GM10847 (cell line): ENCODE data around the gene ELOVL4.

ENCODE experiments used
- POLR2A ChIP-seq: IDR thresholded peaks from 2 replicates; pipeline ENCODE4 v1.6.1; 2011; ENCODE audit not compliant: insufficient read length; ENCODE audit errors: extremely low read depth

ELOVL4 gene

GRCh38 chr6:79943133-79943532 lies 4.2 kb downstream of the ELOVL4 start:
- TF ChIP-seq POLR2A, result no peak

GRCh38 chr6:79941489-79942151 lies 5.7 kb downstream of the ELOVL4 start:
- no peak for TF ChIP-seq POLR2A

- no peak for TF ChIP-seq POLR2A
Measured at GRCh38 chr6:79928478-79928998, 18.8 kb downstream of the ELOVL4 start.

- no peak for TF ChIP-seq POLR2A
Measured at GRCh38 chr6:79927758-79928157, 19.6 kb downstream of the ELOVL4 start.

GRCh38 chr6:79923270-79923669 lies 24.1 kb downstream of the ELOVL4 start:
- TF ChIP-seq POLR2A, result no peak

- no peak for TF ChIP-seq POLR2A
Measured at GRCh38 chr6:79922018-79922417, 25.3 kb downstream of the ELOVL4 start.

- no peak for TF ChIP-seq POLR2A
Measured at GRCh38 chr6:79913369-79913768, 34.0 kb downstream of the ELOVL4 start.

GRCh38 chr6:79911992-79912391 lies 35.4 kb downstream of the ELOVL4 start:
- no peak for TF ChIP-seq POLR2A

GRCh38 chr6:79909517-79909916 lies 37.8 kb downstream of the ELOVL4 start:
- no peak for TF ChIP-seq POLR2A

- TF ChIP-seq POLR2A, result no peak
Measured at GRCh38 chr6:79902046-79902445, 45.3 kb downstream of the ELOVL4 start.

GRCh38 chr6:79898076-79898475 lies 49.3 kb downstream of the ELOVL4 start:
- TF ChIP-seq POLR2A, result no peak

GRCh38 chr6:79896075-79896449 lies 51.3 kb downstream of the ELOVL4 start:
- TF ChIP-seq POLR2A, result no peak

GRCh38 chr6:79895382-79896074 lies 51.8 kb downstream of the ELOVL4 start:
- no peak for TF ChIP-seq POLR2A

GRCh38 chr6:79894939-79895338 lies 52.4 kb downstream of the ELOVL4 start:
- TF ChIP-seq POLR2A, result no peak

GRCh38 chr6:79888587-79888986 lies 58.8 kb downstream of the ELOVL4 start:
- no peak for TF ChIP-seq POLR2A

GRCh38 chr6:79878142-79878748 lies 69.1 kb downstream of the ELOVL4 start:
- no peak for TF ChIP-seq POLR2A

GRCh38 chr6:79874531-79875134 lies 72.7 kb downstream of the ELOVL4 start:
- no peak for TF ChIP-seq POLR2A

GRCh38 chr6:79872986-79873385 lies 74.4 kb downstream of the ELOVL4 start:
- TF ChIP-seq POLR2A, result no peak
